K562 (cell line): ENCODE measurements around the gene PRR30. TPM values are rescaled to one million over a fixed set of nuclear protein-coding genes. Genes with fewer than 3 reads are reported as not detected.

Experiments used
- CCNT2 ChIP-seq: IDR thresholded peaks from 2 replicates; pipeline ENCODE4 v1.6.1; 2011; ENCODE audit warnings: borderline replicate concordance, low read depth, mild to moderate bottlenecking, moderate library complexity, mixed read lengths, low read length; ENCODE audit not compliant: insufficient read length; ENCODE audit errors: extremely low read depth
- HNRNPK ChIP-seq: fragments of 200-400 bp; formaldehyde crosslinking; IDR thresholded peaks from one replicate; pipeline ENCODE4 v1.6.1; 2018; ENCODE audit warnings: mild to moderate bottlenecking, low read depth, low read length; ENCODE audit not compliant: poor library complexity, severe bottlenecking
- KAT7 ChIP-seq: sonication (generic); formaldehyde crosslinking; IDR thresholded peaks from 2 replicates; pipeline ENCODE4 v1.8.0; 2022; ENCODE audit warnings: missing genetic modification reagents, mild to moderate bottlenecking, borderline replicate concordance
- MTA1 ChIP-seq: fragments of 450-650 bp; IDR thresholded peaks from 2 replicates; pipeline ENCODE4 v1.6.1; 2017; ENCODE audit warnings: borderline replicate concordance
- MYC ChIP-seq, 2 experiments: fragments of 250-450 bp in 1 of 2; sonication (Bioruptor Pico) in 1 of 2; IDR thresholded peaks; 2 replicates each; pipeline versions ENCODE4 v1.5.1 to v1.6.1; 2012 to 2021; ENCODE audit warnings: low read depth in 2 of 2, borderline replicate concordance in 1 of 2, improper control_type of control experiment in 1 of 2, low read length in 1 of 2, mild to moderate bottlenecking in 1 of 2, moderate library complexity in 1 of 2
- NCOA1 ChIP-seq: fragments of 450-650 bp; IDR thresholded peaks from 2 replicates; pipeline ENCODE4 v1.6.1; 2016; ENCODE audit warnings: low read depth
- NCOR1 ChIP-seq: fragments of 450-650 bp; IDR thresholded peaks from 2 replicates; pipeline ENCODE4 v1.6.1; 2016; ENCODE audit warnings: mild to moderate bottlenecking, moderate library complexity
- POLR2AphosphoS5 ChIP-seq: IDR thresholded peaks from 2 replicates; pipeline ENCODE4 v1.6.1; 2011; ENCODE audit warnings: mild to moderate bottlenecking, low read depth, low read length, moderate library complexity; ENCODE audit not compliant: control insufficient read depth, insufficient read depth
- TAF1 ChIP-seq: IDR thresholded peaks from 2 replicates; pipeline ENCODE4 v1.6.1; 2011; ENCODE audit warnings: mild to moderate bottlenecking, low read length, moderate library complexity; ENCODE audit not compliant: insufficient read depth, control insufficient read depth, severe bottlenecking; ENCODE audit errors: extremely low read depth
- TARDBP ChIP-seq: fragments of 450-650 bp; IDR thresholded peaks from 2 replicates; pipeline ENCODE4 v1.6.1; 2016
- TEAD1 ChIP-seq, 2 experiments: fragments of 450-650 bp in 1 of 2; sonication (generic) in 1 of 2; formaldehyde crosslinking; IDR thresholded peaks; 2 replicates each; pipeline versions ENCODE4 v1.4.0 to v1.8.0; 2020 to 2022; ENCODE audit warnings: mild to moderate bottlenecking in 2 of 2, missing genetic modification reagents in 1 of 2
- ZNF143 ChIP-seq: sonication (generic); formaldehyde crosslinking; IDR thresholded peaks from 2 replicates; pipeline ENCODE4 v1.9.0; 2022; ENCODE audit warnings: mild to moderate bottlenecking, missing genetic modification reagents
- ZNF274 ChIP-seq: IDR thresholded peaks from 2 replicates; pipeline ENCODE4 v1.6.1; 2011; ENCODE audit warnings: low read depth, mild to moderate bottlenecking, low read length, moderate library complexity, borderline replicate concordance
- ZNF75A ChIP-seq: fragments of 450-650 bp; formaldehyde crosslinking; IDR thresholded peaks from 2 replicates; pipeline ENCODE4 v1.4.0; 2020; ENCODE audit warnings: mild to moderate bottlenecking
- polyA plus RNA-seq, 8 experiments: library from polyadenylated mRNA; depleted of rRNA in 4 of 8; stranded (reverse) in 5 of 8; unstranded in 3 of 8; fragments of >200 nt; fragmentation: Nextera tagmentation in 2 of 8; fragmentation: Illumina TruSeq in 1 of 8; extraction: Ambion mirVana in 2 of 8; extraction: Trizol in 1 of 8; gene quantifications; 2 replicates each; pipeline versions ENCODE4 v1.2.1 to v1.2.3, GENCODE V29; 2011 to 2014; ENCODE audit warnings: inconsistent platforms in 1 of 8, missing spikeins in 1 of 8
- total RNA-seq, 7 experiments: library from RNA; depleted of rRNA in 6 of 7; stranded (reverse); fragments of >200 nt in 6 of 7; fragmentation: Illumina TruSeq in 2 of 7; extraction: Trizol in 2 of 7; gene quantifications; 2 replicates each; pipeline versions ENCODE4 v1.2.1 to v1.2.3, GENCODE V29; 2011 to 2021; ENCODE audit warnings: low replicate concordance in 1 of 7
- TF ChIP-seq, protein P1 (sequence below), 2 experiments: fragments of 450-650 bp in 1 of 2; sonication (generic) in 1 of 2; formaldehyde crosslinking in 1 of 2; IDR thresholded peaks; 2 replicates each; pipeline versions ENCODE4 v1.7.1 to v1.9.0; 2016 to 2022; ENCODE audit warnings: inconsistent platforms in 1 of 2, mild to moderate bottlenecking in 1 of 2, missing genetic modification reagents in 1 of 2

The PRR30 gene
- total and polyA plus RNA-seq, 9 of the 15 experiments (the other 6 are each of a cell fraction or from before 2014, with no cell fraction given): not detected

DNA sequence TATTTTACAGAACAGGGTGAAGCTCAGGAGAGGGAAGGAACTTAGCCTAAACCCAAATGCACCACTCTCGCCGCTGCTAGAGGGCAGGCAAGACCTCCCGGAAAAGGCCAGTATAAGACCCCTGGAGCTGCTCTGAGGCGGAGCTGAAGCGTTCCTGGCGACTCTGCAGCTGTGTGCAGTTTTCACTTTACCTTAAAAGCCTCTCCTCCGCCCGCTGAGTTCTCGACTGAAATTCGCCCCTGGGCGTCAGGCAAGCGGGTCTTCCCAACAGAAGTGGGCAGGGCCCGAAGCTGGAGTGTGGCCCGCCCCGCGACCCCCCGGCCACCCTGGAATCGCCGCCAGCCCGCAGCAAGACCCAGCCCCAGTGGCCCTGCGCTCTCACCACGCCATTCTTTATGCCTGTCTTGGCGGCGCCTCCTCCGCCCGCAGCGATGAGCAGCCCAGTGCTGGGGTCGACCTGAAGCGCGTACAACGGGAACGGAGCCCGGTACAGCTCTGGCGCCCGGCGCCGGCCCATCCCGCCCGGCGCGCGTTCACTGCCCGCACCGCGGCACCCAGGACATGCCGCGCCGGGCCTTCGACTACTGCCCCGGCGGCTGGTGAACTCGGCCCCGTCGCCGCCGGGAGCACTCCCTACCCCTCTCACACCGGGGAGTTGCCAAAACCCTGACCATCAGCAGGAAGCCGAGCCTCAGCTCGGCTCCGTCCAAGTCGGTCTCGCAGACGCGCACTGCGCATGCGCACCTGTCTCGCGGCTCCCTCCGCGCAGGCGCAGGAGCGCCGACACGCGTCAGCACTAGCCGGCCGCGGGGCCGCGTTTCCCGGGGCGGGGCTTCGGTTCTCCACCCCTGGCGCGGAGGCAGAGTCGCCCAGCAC is 5.1 kb downstream of the PRR30 start, which contains the start of gene PREB (continued):
- TF ChIP-seq ZNF274 (no peak), TEAD1 (CRISPR knock-in tag; IDR thresholded peaks at IDR 0.05) (0 out of 4 replicates have a peak, but pooled peaks of 1 of the 2 experiments have one; percentile 73), HNRNPK (no peak), POLR2AphosphoS5 (peak; percentile 71; the same call in 1 of the 2 replicates), NCOR1 (no peak; the same call in none of the 2 replicates), NCOA1 (no peak), MTA1 (no peak), ZNF75A (CRISPR knock-in tag) (0 out of 2 replicates have a peak, but pooled peaks have one; percentile 9), CCNT2 (peak; percentile 52), MYC (IDR thresholded peaks at IDR 0.05; ENCODE audit: low read depth, low read length) (peak; percentile 62), MYC (CRISPR knock-in tag; IDR thresholded peaks at IDR 0.05; ENCODE audit: borderline replicate concordance, low read depth) (no peak), TAF1 (peak; percentile 49), ZNF143 (CRISPR knock-in tag) (0 out of 2 replicates have a peak, but pooled peaks have one; percentile 42), TARDBP (peak; percentile 21; the same call in 1 of the 2 replicates), KAT7 (CRISPR knock-in tag) (peak; percentile 90; the same call in 1 of the 2 replicates)
- TF ChIP-seq, protein P1, sequence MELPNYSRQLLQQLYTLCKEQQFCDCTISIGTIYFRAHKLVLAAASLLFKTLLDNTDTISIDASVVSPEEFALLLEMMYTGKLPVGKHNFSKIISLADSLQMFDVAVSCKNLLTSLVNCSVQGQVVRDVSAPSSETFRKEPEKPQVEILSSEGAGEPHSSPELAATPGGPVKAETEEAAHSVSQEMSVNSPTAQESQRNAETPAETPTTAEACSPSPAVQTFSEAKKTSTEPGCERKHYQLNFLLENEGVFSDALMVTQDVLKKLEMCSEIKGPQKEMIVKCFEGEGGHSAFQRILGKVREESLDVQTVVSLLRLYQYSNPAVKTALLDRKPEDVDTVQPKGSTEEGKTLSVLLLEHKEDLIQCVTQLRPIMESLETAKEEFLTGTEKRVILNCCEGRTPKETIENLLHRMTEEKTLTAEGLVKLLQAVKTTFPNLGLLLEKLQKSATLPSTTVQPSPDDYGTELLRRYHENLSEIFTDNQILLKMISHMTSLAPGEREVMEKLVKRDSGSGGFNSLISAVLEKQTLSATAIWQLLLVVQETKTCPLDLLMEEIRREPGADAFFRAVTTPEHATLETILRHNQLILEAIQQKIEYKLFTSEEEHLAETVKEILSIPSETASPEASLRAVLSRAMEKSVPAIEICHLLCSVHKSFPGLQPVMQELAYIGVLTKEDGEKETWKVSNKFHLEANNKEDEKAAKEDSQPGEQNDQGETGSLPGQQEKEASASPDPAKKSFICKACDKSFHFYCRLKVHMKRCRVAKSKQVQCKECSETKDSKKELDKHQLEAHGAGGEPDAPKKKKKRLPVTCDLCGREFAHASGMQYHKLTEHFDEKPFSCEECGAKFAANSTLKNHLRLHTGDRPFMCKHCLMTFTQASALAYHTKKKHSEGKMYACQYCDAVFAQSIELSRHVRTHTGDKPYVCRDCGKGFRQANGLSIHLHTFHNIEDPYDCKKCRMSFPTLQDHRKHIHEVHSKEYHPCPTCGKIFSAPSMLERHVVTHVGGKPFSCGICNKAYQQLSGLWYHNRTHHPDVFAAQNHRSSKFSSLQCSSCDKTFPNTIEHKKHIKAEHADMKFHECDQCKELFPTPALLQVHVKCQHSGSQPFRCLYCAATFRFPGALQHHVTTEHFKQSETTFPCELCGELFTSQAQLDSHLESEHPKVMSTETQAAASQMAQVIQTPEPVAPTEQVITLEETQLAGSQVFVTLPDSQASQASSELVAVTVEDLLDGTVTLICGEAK (IDR thresholded peaks at IDR 0.05): peak; percentile 51; the same call in 1 of the 2 replicates
- TF ChIP-seq, protein P1 (CRISPR knock-in tag; IDR thresholded peaks at IDR 0.05): no peak
